Astrocyte (in vitro differentiated cells and primary cell): ENCODE data around the gene NKIRAS2. TPM values are rescaled to one million over a fixed set of nuclear protein-coding genes. Genes with fewer than 3 reads are reported as not detected.
A peak's percentile ranks its signal among the peaks of the same experiment; 100 is the strongest.

Source experiments
- DNase-seq: peaks from one replicate; pipeline ENCODE4 v3.0.0-alpha.2; 2010; ENCODE audit warnings: low read depth
- FAIRE-seq: peaks from 2 replicates; lab custom pipeline; 2011; peaks lifted over from hg19 to GRCh38; lab: Jason Lieb, UNC
- H2AFZ ChIP-seq: 2 replicates; pipeline ENCODE4 v1.6.0; 2012; ENCODE audit warnings: low read depth, low read length, inconsistent platforms
- H3K27ac ChIP-seq: 2 replicates; pipeline ENCODE4 v1.5.1; 2011; ENCODE audit warnings: low read depth, low read length, inconsistent platforms
- H3K27me3 ChIP-seq: 2 replicates; pipeline ENCODE4 v1.6.0; 2011; ENCODE audit warnings: low read length, inconsistent platforms; ENCODE audit not compliant: insufficient read depth
- H3K36me3 ChIP-seq: 2 replicates; pipeline ENCODE4 v1.5.1; 2011; ENCODE audit warnings: low read length, inconsistent platforms; ENCODE audit not compliant: insufficient read depth
- H3K4me1 ChIP-seq: 2 replicates; pipeline ENCODE4 v1.5.1; 2011; ENCODE audit warnings: low read length, inconsistent platforms; ENCODE audit not compliant: insufficient read depth
- H3K4me2 ChIP-seq: 2 replicates; pipeline ENCODE4 v1.6.0; 2012; ENCODE audit warnings: low read length, inconsistent platforms
- H3K4me3 ChIP-seq: 2 replicates; pipeline ENCODE4 v1.5.1; 2011; ENCODE audit warnings: low read depth, mild to moderate bottlenecking, low read length, inconsistent platforms; ENCODE audit not compliant: insufficient read depth
- H3K79me2 ChIP-seq: 2 replicates; pipeline ENCODE4 v1.6.0; 2012; ENCODE audit warnings: mild to moderate bottlenecking, low read length, inconsistent platforms; ENCODE audit not compliant: insufficient read depth
- H3K9ac ChIP-seq: 2 replicates; pipeline ENCODE4 v1.6.0; 2012; ENCODE audit warnings: mild to moderate bottlenecking, low read length, inconsistent platforms
- H3K9me3 ChIP-seq: 2 replicates; pipeline ENCODE4 v1.5.1; 2012; ENCODE audit warnings: low read depth, mild to moderate bottlenecking, low read length, inconsistent platforms; ENCODE audit not compliant: insufficient read depth
- H4K20me1 ChIP-seq: 2 replicates; pipeline ENCODE4 v1.6.0; 2012; ENCODE audit warnings: low read length, inconsistent platforms; ENCODE audit not compliant: insufficient read depth
- H3K27ac Mint-ChIP-seq: one replicate; pipeline ENCODE4 v1.8.0; 2021; ENCODE audit warnings: mild to moderate bottlenecking, mixed read lengths; ENCODE audit not compliant: unreplicated experiment
- H3K27me3 Mint-ChIP-seq: one replicate; pipeline ENCODE4 v1.8.0; 2021; ENCODE audit warnings: low read depth, mixed read lengths; ENCODE audit not compliant: unreplicated experiment
- H3K36me3 Mint-ChIP-seq: one replicate; pipeline ENCODE4 v1.8.0; 2021; ENCODE audit warnings: low read depth, mixed read lengths; ENCODE audit not compliant: unreplicated experiment
- H3K4me1 Mint-ChIP-seq: one replicate; pipeline ENCODE4 v1.8.0; 2021; ENCODE audit warnings: low read depth, mixed read lengths; ENCODE audit not compliant: unreplicated experiment
- H3K4me3 Mint-ChIP-seq: one replicate; pipeline ENCODE4 v1.8.0; 2021; ENCODE audit warnings: mild to moderate bottlenecking, moderate library complexity, mixed read lengths; ENCODE audit not compliant: unreplicated experiment
- H3K9me3 Mint-ChIP-seq: one replicate; pipeline ENCODE4 v1.8.0; 2021; ENCODE audit warnings: mild to moderate bottlenecking, mixed read lengths; ENCODE audit not compliant: unreplicated experiment
- CTCF ChIP-seq: IDR thresholded peaks from 2 replicates; pipeline ENCODE4 v1.5.1; 2011; ENCODE audit warnings: low read depth, mild to moderate bottlenecking, inconsistent platforms, low read length, moderate library complexity; ENCODE audit not compliant: insufficient read depth
- EZH2 ChIP-seq: IDR thresholded peaks from 2 replicates; pipeline ENCODE4 v1.6.1; 2012; ENCODE audit warnings: mild to moderate bottlenecking, low read length, inconsistent platforms; ENCODE audit not compliant: insufficient read depth
- total RNA-seq: library from RNA; stranded (reverse); gene quantifications from 2 replicates; pipeline ENCODE4 v1.2.1, GENCODE V29; 2021

The NKIRAS2 gene
- total RNA-seq, 1 donor from 2014 or later, result 60.5 TPM

DNA sequence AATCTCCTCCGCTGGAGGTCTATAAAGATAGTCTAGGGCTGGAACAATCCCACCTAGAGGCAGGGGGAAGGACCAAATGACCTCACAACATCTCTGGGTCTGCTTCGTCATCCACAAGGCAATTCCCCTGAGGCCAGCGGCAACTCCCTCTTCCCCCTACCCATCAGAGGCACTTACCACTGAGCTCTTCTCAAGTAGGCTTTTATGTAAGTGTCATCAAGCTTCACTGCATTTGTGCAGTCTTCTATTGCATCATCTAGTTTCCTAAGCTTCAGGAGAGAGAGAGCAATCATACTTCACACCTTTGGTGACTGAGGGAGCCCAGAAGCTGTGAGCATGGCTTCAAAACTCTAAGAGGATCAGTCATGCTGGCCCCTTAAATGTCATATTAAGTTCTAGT lies 32.2 kb upstream of the NKIRAS2 start:
- no peak overlapping the region for H3K4me3 Mint-ChIP-seq
- no peak for TF ChIP-seq CTCF
- no peak for TF ChIP-seq EZH2
- FAIRE-seq, result no peak

GRCh38 chr17:41988418-41988817 lies 31.5 kb upstream of the NKIRAS2 start:
- FAIRE-seq, result no peak
- no peak overlapping the region for H3K4me3 ChIP-seq
- no peak overlapping the region for H3K27ac ChIP-seq
- H4K20me1 ChIP-seq, result peaks cover 29% of the 10 kb centered on the region
- H3K4me1 Mint-ChIP-seq, result peaks cover 18% of the 10 kb centered on the region
- no peaks in the 10 kb centered on the region for H3K9me3 ChIP-seq
- peaks cover 62% of the 10 kb centered on the region for H3K36me3 ChIP-seq
- H3K4me1 ChIP-seq, result peaks cover 6% of the 10 kb centered on the region
- no peak overlapping the region for H3K4me3 Mint-ChIP-seq
- H3K36me3 Mint-ChIP-seq, result peaks cover 26% of the 10 kb centered on the region
- no peak overlapping the region for H3K9ac ChIP-seq
- peaks cover 2% of the 10 kb centered on the region for H3K79me2 ChIP-seq
- no peaks in the 10 kb centered on the region for H3K27me3 Mint-ChIP-seq
- no peak for TF ChIP-seq CTCF
- no peak for TF ChIP-seq EZH2
- no peak overlapping the region for H3K4me2 ChIP-seq
- no peak for DNase-seq
- H3K27ac Mint-ChIP-seq, result no peak overlapping the region
- H3K27me3 ChIP-seq, result no peaks in the 10 kb centered on the region
- no peak overlapping the region for H2AFZ ChIP-seq
- no peaks in the 10 kb centered on the region for H3K9me3 Mint-ChIP-seq

More for the DNA sequence above, 32.2 kb upstream of the NKIRAS2 start:
- Mint-ChIP-seq H3K4me1 (peaks cover 14% of the 10 kb centered on the region), H3K27me3 (no peaks in the 10 kb centered on the region), H3K9me3 (no peaks in the 10 kb centered on the region), H3K27ac (no peak overlapping the region), H3K36me3 (peaks cover 21% of the 10 kb centered on the region)
- Histone ChIP-seq H3K27me3 (no peaks in the 10 kb centered on the region), H3K4me2 (no peak overlapping the region), H3K9me3 (no peaks in the 10 kb centered on the region), H3K4me1 (peaks cover 4% of the 10 kb centered on the region), H3K4me3 (no peak overlapping the region), H2AFZ (no peak overlapping the region), H4K20me1 (peaks cover 25% of the 10 kb centered on the region), H3K36me3 (peaks cover 62% of the 10 kb centered on the region), H3K9ac (no peak overlapping the region), H3K79me2 (peaks cover 2% of the 10 kb centered on the region), H3K27ac (no peak overlapping the region)
- no peak for DNase-seq

DNA sequence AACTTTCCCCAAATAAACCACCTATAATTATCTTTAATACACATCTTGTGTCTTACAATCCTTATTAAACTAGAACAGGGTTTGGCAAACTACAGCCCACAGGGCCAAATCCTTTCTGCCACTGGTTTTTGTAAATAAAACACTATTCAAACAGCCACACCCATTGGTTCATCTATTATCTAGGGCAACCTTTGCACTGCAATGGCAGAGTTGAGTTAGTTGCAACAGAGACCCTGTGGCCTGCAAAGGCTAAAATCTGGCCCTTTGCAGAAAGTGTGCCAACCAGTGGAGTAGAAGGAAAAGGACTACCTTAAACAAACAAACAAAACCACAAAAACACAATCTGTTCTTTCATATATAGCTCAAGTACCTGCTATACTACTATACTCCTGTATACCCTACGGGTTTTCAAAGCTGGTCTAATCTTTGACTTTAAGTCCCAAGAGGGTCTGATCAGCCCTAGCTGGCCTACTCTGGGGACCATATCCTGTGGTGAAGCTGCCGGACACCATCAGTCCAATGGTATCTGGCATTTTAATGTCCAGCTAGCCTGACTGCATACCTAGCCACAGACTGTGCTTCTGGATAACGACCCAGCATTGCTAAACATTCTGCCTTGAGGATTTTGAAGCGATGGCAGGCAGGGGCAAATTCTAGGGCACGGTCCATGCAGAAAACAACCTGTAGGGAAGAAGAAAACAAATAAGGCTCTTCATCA lies 30.0 kb upstream of the NKIRAS2 start:
- Mint-ChIP-seq H3K27ac (peak overlapping the region; percentile 53), H3K9me3 (no peaks in the 10 kb centered on the region), H3K4me1 (peaks cover 18% of the 10 kb centered on the region), H3K27me3 (no peaks in the 10 kb centered on the region), H3K4me3 (no peak overlapping the region), H3K36me3 (peaks cover 26% of the 10 kb centered on the region)
- FAIRE-seq, result no peak
- no peak overlapping the region for H3K4me3 ChIP-seq
- H3K36me3 ChIP-seq, result peaks cover 59% of the 10 kb centered on the region
- H3K79me2 ChIP-seq, result peaks cover 2% of the 10 kb centered on the region
- no peak overlapping the region for H3K27ac ChIP-seq
- no peak for DNase-seq
- H3K27me3 ChIP-seq, result no peaks in the 10 kb centered on the region
- TF ChIP-seq EZH2, result no peak
- TF ChIP-seq CTCF, result no peak
- no peak overlapping the region for H3K9ac ChIP-seq
- H2AFZ ChIP-seq, result no peak overlapping the region
- peaks cover 30% of the 10 kb centered on the region for H4K20me1 ChIP-seq
- H3K4me1 ChIP-seq, result peaks cover 6% of the 10 kb centered on the region
- no peaks in the 10 kb centered on the region for H3K9me3 ChIP-seq
- no peak overlapping the region for H3K4me2 ChIP-seq
